GM12891 (cell line): ENCODE measurements around the gene FARS2.

Experiments used
- DNase-seq: peaks from one replicate; pipeline ENCODE4 v3.0.0; 2011; ENCODE audit warnings: low spot score; ENCODE audit not compliant: insufficient read length
- FAIRE-seq: peaks from 2 replicates; lab custom pipeline; 2011; peaks lifted over from hg19 to GRCh38; lab: Jason Lieb, UNC
- PAX5 ChIP-seq: IDR thresholded peaks from 2 replicates; pipeline ENCODE4 v1.6.1; 2011; ENCODE audit warnings: low read length, moderate library complexity, mild to moderate bottlenecking; ENCODE audit not compliant: insufficient read depth, severe bottlenecking
- POLR2A ChIP-seq: IDR thresholded peaks from 2 replicates; pipeline ENCODE4 v1.6.1; 2011; ENCODE audit warnings: low read depth, low read length, control low read depth
- POLR2AphosphoS5 ChIP-seq: IDR thresholded peaks from 2 replicates; pipeline ENCODE4 v1.6.1; 2011; ENCODE audit warnings: low read depth, low read length, control low read depth
- POU2F2 ChIP-seq: IDR thresholded peaks from 2 replicates; pipeline ENCODE4 v1.6.1; 2011; ENCODE audit warnings: low read depth, mild to moderate bottlenecking, control low read depth, low read length, moderate library complexity
- SPI1 ChIP-seq: IDR thresholded peaks from 2 replicates; pipeline ENCODE4 v1.6.1; 2011; ENCODE audit warnings: low read depth, low read length, control low read depth
- TAF1 ChIP-seq: IDR thresholded peaks from 2 replicates; pipeline ENCODE4 v1.6.1; 2011; ENCODE audit warnings: low read depth, low read length, control low read depth

The FARS2 gene

DNA sequence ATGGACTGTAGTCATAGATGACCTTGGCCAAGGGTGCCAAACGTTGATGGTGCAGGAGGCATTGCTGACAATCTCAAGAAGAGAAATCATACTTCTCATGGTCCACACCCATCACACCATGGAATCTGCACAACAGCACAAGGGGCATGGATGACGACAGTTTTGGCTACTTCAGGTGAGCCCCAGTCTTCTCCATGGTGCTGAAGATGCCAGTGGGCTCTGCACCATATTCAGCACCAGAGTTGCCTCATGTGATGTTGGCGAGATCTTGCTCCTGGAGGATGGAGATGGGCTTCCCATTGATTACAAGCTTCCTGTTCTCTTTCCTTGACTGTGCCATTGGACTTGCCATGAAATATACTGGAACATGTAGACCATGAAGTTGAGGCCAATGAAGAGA is 556.6 kb downstream of the FARS2 start:
- FAIRE-seq = no peak
- TF ChIP-seq POLR2A = no peak
- no peak for TF ChIP-seq POU2F2
- no peak for TF ChIP-seq POLR2AphosphoS5
- no peak for TF ChIP-seq SPI1
- no peak for TF ChIP-seq PAX5
- TF ChIP-seq TAF1 = no peak
- no peak for DNase-seq

GRCh38 chr6:5818959-5819358 is 557.6 kb downstream of the FARS2 start:
- DNase-seq (no peak), FAIRE-seq (no peak)
- no peak for TF ChIP-seq POLR2AphosphoS5
- TF ChIP-seq POLR2A = no peak
- no peak for TF ChIP-seq POU2F2
- no peak for TF ChIP-seq PAX5
- TF ChIP-seq TAF1 = no peak
- TF ChIP-seq SPI1 = no peak
